Measurements from ENCODE around the gene TRIM8. TPM values are rescaled to one million over a fixed set of nuclear protein-coding genes. Genes with fewer than 3 reads are reported as not detected.

TRIM8 gene
- total RNA-seq, 1 donor from 2014 or later: 44.4 TPM

GRCh38 chr10:102653060-102653459 is 8.8 kb downstream of the TRIM8 start:
- Histone ChIP-seq H3K27ac (ENCODE audit: low read depth, low read length) (no peak overlapping the region), H3K4me3 (ENCODE audit: low read length in 3 of 3) (no peak overlapping the region), H3K27me3 (ENCODE audit: control insufficient read depth in 3 of 3, insufficient read depth in 3 of 3, low read length in 3 of 3) (no peaks in the 10 kb centered on the region), H3K4me1 (ENCODE audit: control insufficient read depth in 3 of 3, insufficient read depth in 3 of 3, low read length in 3 of 3) (peaks cover 45 to 58% (median 56%) of the 10 kb centered on the region in 3 donors), H3K9ac (ENCODE audit: low read depth in 1 of 3, low read length in 3 of 3) (no peak overlapping the region), H3K36me3 (ENCODE audit: control insufficient read depth in 3 of 3, insufficient read depth in 3 of 3, low read length in 3 of 3) (peaks cover 50 to 56% (median 54%) of the 10 kb centered on the region in 3 donors), H3K9me3 (ENCODE audit: control insufficient read depth in 3 of 3, low read length in 3 of 3) (no peaks in the 10 kb centered on the region)

DNA sequence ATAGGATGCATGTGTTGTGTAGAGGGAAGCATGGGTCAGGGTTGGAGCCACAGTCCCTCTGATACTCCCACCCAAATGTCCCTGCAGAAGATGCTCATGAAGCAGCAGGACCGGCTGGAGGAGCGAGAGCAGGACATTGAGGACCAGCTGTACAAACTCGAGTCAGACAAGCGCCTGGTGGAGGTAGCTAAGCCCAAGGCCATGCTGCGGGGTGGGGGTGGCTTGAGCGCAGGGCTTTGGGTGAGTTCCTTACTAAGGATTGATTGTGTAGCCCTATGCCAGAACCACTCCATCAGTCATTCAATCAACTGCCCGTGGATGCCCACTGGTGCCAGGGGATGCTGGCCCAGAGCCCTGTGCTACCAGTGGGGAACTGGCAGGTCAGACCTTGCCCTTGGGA is 10.3 kb downstream of the TRIM8 start:
- Histone ChIP-seq H3K4me3 (ENCODE audit: low read length in 3 of 3) (no peak overlapping the region), H3K27ac (ENCODE audit: low read depth, low read length) (no peak overlapping the region), H3K27me3 (ENCODE audit: control insufficient read depth in 3 of 3, insufficient read depth in 3 of 3, low read length in 3 of 3) (no peaks in the 10 kb centered on the region), H3K36me3 (ENCODE audit: control insufficient read depth in 3 of 3, insufficient read depth in 3 of 3, low read length in 3 of 3) (peaks cover 50 to 67% (median 56%) of the 10 kb centered on the region in 3 donors), H3K9me3 (ENCODE audit: control insufficient read depth in 3 of 3, low read length in 3 of 3) (no peaks in the 10 kb centered on the region), H3K4me1 (ENCODE audit: control insufficient read depth in 3 of 3, insufficient read depth in 3 of 3, low read length in 3 of 3) (peaks cover 32 to 45% (median 44%) of the 10 kb centered on the region in 3 donors), H3K9ac (ENCODE audit: low read depth in 1 of 3, low read length in 3 of 3) (no peak overlapping the region)

- H3K9me3 ChIP-seq (ENCODE audit: control insufficient read depth in 3 of 3, low read length in 3 of 3): no peaks in the 10 kb centered on the region
- no peak overlapping the region for H3K4me3 ChIP-seq (ENCODE audit: low read length in 3 of 3)
- no peak overlapping the region for H3K27ac ChIP-seq (ENCODE audit: low read depth, low read length)
- H3K9ac ChIP-seq (ENCODE audit: low read depth in 1 of 3, low read length in 3 of 3): no peak overlapping the region
- peaks cover 50 to 67% (median 56%) of the 10 kb centered on the region in 3 donors for H3K36me3 ChIP-seq (ENCODE audit: control insufficient read depth in 3 of 3, insufficient read depth in 3 of 3, low read length in 3 of 3)
- no peaks in the 10 kb centered on the region for H3K27me3 ChIP-seq (ENCODE audit: control insufficient read depth in 3 of 3, insufficient read depth in 3 of 3, low read length in 3 of 3)
- peaks cover 28 to 41% (median 40%) of the 10 kb centered on the region in 3 donors for H3K4me1 ChIP-seq (ENCODE audit: control insufficient read depth in 3 of 3, insufficient read depth in 3 of 3, low read length in 3 of 3)
Observed at GRCh38 chr10:102654969-102655368, 10.7 kb downstream of the TRIM8 start.

- Histone ChIP-seq H3K27ac (ENCODE audit: low read depth, low read length) (no peak overlapping the region), H3K36me3 (ENCODE audit: control insufficient read depth in 3 of 3, insufficient read depth in 3 of 3, low read length in 3 of 3) (peaks cover 50 to 64% (median 56%) of the 10 kb centered on the region in 3 donors), H3K4me1 (ENCODE audit: control insufficient read depth in 3 of 3, insufficient read depth in 3 of 3, low read length in 3 of 3) (peaks cover 26 to 40% (median 38%) of the 10 kb centered on the region in 3 donors), H3K27me3 (ENCODE audit: control insufficient read depth in 3 of 3, insufficient read depth in 3 of 3, low read length in 3 of 3) (no peaks in the 10 kb centered on the region), H3K9me3 (ENCODE audit: control insufficient read depth in 3 of 3, low read length in 3 of 3) (no peaks in the 10 kb centered on the region), H3K4me3 (ENCODE audit: low read length in 3 of 3) (no peak overlapping the region), H3K9ac (ENCODE audit: low read depth in 1 of 3, low read length in 3 of 3) (no peak overlapping the region)
Observed at GRCh38 chr10:102656026-102656425, 11.7 kb downstream of the TRIM8 start.

GRCh38 chr10:102656791-102657371 is 12.6 kb downstream of the TRIM8 start:
- H3K9ac ChIP-seq (ENCODE audit: low read depth in 1 of 3, low read length in 3 of 3): no peak overlapping the region
- H3K4me3 ChIP-seq (ENCODE audit: low read length in 3 of 3): no peak overlapping the region
- H3K4me1 ChIP-seq (ENCODE audit: control insufficient read depth in 3 of 3, insufficient read depth in 3 of 3, low read length in 3 of 3): peaks cover 22 to 39% (median 36%) of the 10 kb centered on the region in 3 donors
- no peak overlapping the region for H3K27ac ChIP-seq (ENCODE audit: low read depth, low read length)
- no peaks in the 10 kb centered on the region for H3K9me3 ChIP-seq (ENCODE audit: control insufficient read depth in 3 of 3, low read length in 3 of 3)
- H3K36me3 ChIP-seq (ENCODE audit: control insufficient read depth in 3 of 3, insufficient read depth in 3 of 3, low read length in 3 of 3): peaks cover 47 to 62% (median 50%) of the 10 kb centered on the region in 3 donors
- H3K27me3 ChIP-seq (ENCODE audit: control insufficient read depth in 3 of 3, insufficient read depth in 3 of 3, low read length in 3 of 3): no peaks in the 10 kb centered on the region

- H3K27ac ChIP-seq (ENCODE audit: low read depth, low read length): peak overlapping the region; percentile 12
Observed at GRCh38 chr10:102657451-102657850, 13.2 kb downstream of the TRIM8 start.

GRCh38 chr10:102657984-102658724 is 13.9 kb downstream of the TRIM8 start:
- Histone ChIP-seq H3K36me3 (ENCODE audit: control insufficient read depth in 3 of 3, insufficient read depth in 3 of 3, low read length in 3 of 3) (peaks cover 43 to 53% (median 45%) of the 10 kb centered on the region in 3 donors), H3K27ac (ENCODE audit: low read depth, low read length) (no peak overlapping the region), H3K4me1 (ENCODE audit: control insufficient read depth in 3 of 3, insufficient read depth in 3 of 3, low read length in 3 of 3) (peaks cover 15 to 32% (median 28%) of the 10 kb centered on the region in 3 donors), H3K27me3 (ENCODE audit: control insufficient read depth in 3 of 3, insufficient read depth in 3 of 3, low read length in 3 of 3) (no peaks in the 10 kb centered on the region), H3K9me3 (ENCODE audit: control insufficient read depth in 3 of 3, low read length in 3 of 3) (no peaks in the 10 kb centered on the region), H3K4me3 (ENCODE audit: low read length in 3 of 3) (no peak overlapping the region), H3K9ac (ENCODE audit: low read depth in 1 of 3, low read length in 3 of 3) (no peak overlapping the region)

More at GRCh38 chr10:102657451-102657850, 13.2 kb downstream of the TRIM8 start:
- H3K27me3 ChIP-seq (ENCODE audit: control insufficient read depth in 3 of 3, insufficient read depth in 3 of 3, low read length in 3 of 3): no peaks in the 10 kb centered on the region
- no peaks in the 10 kb centered on the region for H3K9me3 ChIP-seq (ENCODE audit: control insufficient read depth in 3 of 3, low read length in 3 of 3)
- H3K9ac ChIP-seq (ENCODE audit: low read depth in 1 of 3, low read length in 3 of 3): no peak overlapping the region
- peaks cover 46 to 57% (median 47%) of the 10 kb centered on the region in 3 donors for H3K36me3 ChIP-seq (ENCODE audit: control insufficient read depth in 3 of 3, insufficient read depth in 3 of 3, low read length in 3 of 3)
- no peak overlapping the region for H3K4me3 ChIP-seq (ENCODE audit: low read length in 3 of 3)
- peaks cover 16 to 37% (median 30%) of the 10 kb centered on the region in 3 donors for H3K4me1 ChIP-seq (ENCODE audit: control insufficient read depth in 3 of 3, insufficient read depth in 3 of 3, low read length in 3 of 3)

DNA sequence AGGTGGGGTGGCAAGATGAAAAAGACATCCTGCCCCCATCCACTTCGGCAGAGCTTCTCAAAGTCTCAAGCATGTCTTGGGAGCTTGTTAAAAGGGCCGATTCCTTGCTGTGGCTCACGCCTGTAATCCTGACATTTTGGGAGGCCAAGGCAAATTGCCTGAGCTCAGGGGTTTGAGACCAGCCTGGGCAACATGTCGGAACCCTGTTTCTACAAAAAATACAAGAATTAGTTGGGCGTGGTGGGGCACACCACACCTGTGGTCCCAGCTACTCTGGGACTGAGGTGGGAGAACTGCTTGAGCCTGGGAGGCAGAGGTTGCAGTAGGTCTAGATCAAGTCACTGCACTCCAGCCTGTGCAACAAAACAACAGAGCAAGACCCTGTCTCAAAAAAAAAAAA is 14.5 kb downstream of the TRIM8 start:
- Histone ChIP-seq H3K9me3 (ENCODE audit: control insufficient read depth in 3 of 3, low read length in 3 of 3) (no peaks in the 10 kb centered on the region), H3K27me3 (ENCODE audit: control insufficient read depth in 3 of 3, insufficient read depth in 3 of 3, low read length in 3 of 3) (no peaks in the 10 kb centered on the region), H3K36me3 (ENCODE audit: control insufficient read depth in 3 of 3, insufficient read depth in 3 of 3, low read length in 3 of 3) (peaks cover 37 to 47% (median 39%) of the 10 kb centered on the region in 3 donors), H3K9ac (ENCODE audit: low read depth in 1 of 3, low read length in 3 of 3) (no peak overlapping the region), H3K4me3 (ENCODE audit: low read length in 3 of 3) (no peak overlapping the region), H3K4me1 (ENCODE audit: control insufficient read depth in 3 of 3, insufficient read depth in 3 of 3, low read length in 3 of 3) (peaks cover 15 to 26% (median 22%) of the 10 kb centered on the region in 3 donors), H3K27ac (ENCODE audit: low read depth, low read length) (no peak overlapping the region)

GRCh38 chr10:102660888-102661657 is 16.8 kb downstream of the TRIM8 start:
- peak overlapping the region in 1 of 3 donors; percentile 13 for H3K4me3 ChIP-seq (ENCODE audit: low read length in 3 of 3)
- H3K9ac ChIP-seq (ENCODE audit: low read depth in 1 of 3, low read length in 3 of 3): peak overlapping the region in 1 of 3 donors; percentile 50

More at GRCh38 chr10:102660888-102661657, 16.8 kb downstream of the TRIM8 start:
- Histone ChIP-seq H3K36me3 (ENCODE audit: control insufficient read depth in 3 of 3, insufficient read depth in 3 of 3, low read length in 3 of 3) (peaks cover 18 to 29% (median 23%) of the 10 kb centered on the region in 3 donors), H3K27ac (ENCODE audit: low read depth, low read length) (peak overlapping the region; percentile 12), H3K9me3 (ENCODE audit: control insufficient read depth in 3 of 3, low read length in 3 of 3) (no peaks in the 10 kb centered on the region), H3K4me1 (ENCODE audit: control insufficient read depth in 3 of 3, insufficient read depth in 3 of 3, low read length in 3 of 3) (peaks cover 15 to 22% (median 18%) of the 10 kb centered on the region in 3 donors), H3K27me3 (ENCODE audit: control insufficient read depth in 3 of 3, insufficient read depth in 3 of 3, low read length in 3 of 3) (no peaks in the 10 kb centered on the region)
